Stimulated activated CD8-positive, alpha-beta memory T cell treated with anti-CD3 and anti-CD28 coated beads, Interleukin-4, amount 100 ng/mL, for 24 hours (primary cell): ENCODE results near the gene MACROD2.

Source experiments
- DNase-seq: peaks from one replicate; pipeline ENCODE4 v3.0.0-alpha.2; 2020; ENCODE audit warnings: low read depth

MACROD2 gene

GRCh38 chr20:15676815-15677214, 1681.5 kb downstream of the MACROD2 start:
- no peak for DNase-seq

- no peak for DNase-seq
These were observed 1687.4 kb downstream of the MACROD2 start for GRCh38 chr20:15682690-15683089.

- DNase-seq = no peak
These were observed 1697.3 kb downstream of the MACROD2 start for GRCh38 chr20:15692570-15692969.

GRCh38 chr20:15699431-15700146, 1704.3 kb downstream of the MACROD2 start:
- no peak for DNase-seq

GRCh38 chr20:15700147-15700765, 1704.9 kb downstream of the MACROD2 start:
- no peak for DNase-seq

GRCh38 chr20:15702161-15702560, 1706.8 kb downstream of the MACROD2 start:
- no peak for DNase-seq

GRCh38 chr20:15703171-15703911, 1708.0 kb downstream of the MACROD2 start:
- no peak for DNase-seq

- no peak for DNase-seq
These were observed 1710.7 kb downstream of the MACROD2 start for GRCh38 chr20:15705975-15706374.

- no peak for DNase-seq
These were observed 1711.4 kb downstream of the MACROD2 start for GRCh38 chr20:15706719-15707118.

- DNase-seq = peak; percentile 11
These were observed 1713.8 kb downstream of the MACROD2 start for GRCh38 chr20:15708984-15709598.

GRCh38 chr20:15710636-15711035, 1715.3 kb downstream of the MACROD2 start:
- no peak for DNase-seq

GRCh38 chr20:15711177-15711576, 1715.9 kb downstream of the MACROD2 start:
- DNase-seq = no peak

GRCh38 chr20:15716256-15716655, 1720.9 kb downstream of the MACROD2 start:
- DNase-seq = no peak

GRCh38 chr20:15726416-15726815, 1731.1 kb downstream of the MACROD2 start:
- no peak for DNase-seq

GRCh38 chr20:15734052-15734451, 1738.7 kb downstream of the MACROD2 start:
- no peak for DNase-seq

- no peak for DNase-seq
These were observed 1743.7 kb downstream of the MACROD2 start for GRCh38 chr20:15739035-15739434.

GRCh38 chr20:15740046-15740775, 1744.9 kb downstream of the MACROD2 start:
- DNase-seq = no peak

- DNase-seq = no peak
These were observed 1746.8 kb downstream of the MACROD2 start for GRCh38 chr20:15742087-15742486.

GRCh38 chr20:15742627-15743026, 1747.3 kb downstream of the MACROD2 start:
- no peak for DNase-seq

- DNase-seq = no peak
These were observed 1760.9 kb downstream of the MACROD2 start for GRCh38 chr20:15756002-15756753.

GRCh38 chr20:15756754-15757115, 1761.4 kb downstream of the MACROD2 start:
- no peak for DNase-seq
